SHP77 treated with DMSO at 0.1 percent for 48 hours (cell line): ENCODE measurements around the gene CARD19.

ENCODE experiments used
- DNase-seq: peaks from one replicate; lab custom pipeline; 2025; lab: John Stamatoyannopoulos, UW

The CARD19 gene

GRCh38 chr9:93064392-93065134 lies 31.5 kb upstream of the CARD19 start:
- DNase-seq, result peak; percentile 42

- no peak for DNase-seq
Observed at GRCh38 chr9:93065135-93065720, 30.8 kb upstream of the CARD19 start.

- DNase-seq, result no peak
Observed at GRCh38 chr9:93066978-93067603, 28.9 kb upstream of the CARD19 start.

- DNase-seq, result no peak
Observed at GRCh38 chr9:93068956-93069355, 27.1 kb upstream of the CARD19 start.

GRCh38 chr9:93071464-93071863 lies 24.6 kb upstream of the CARD19 start:
- no peak for DNase-seq

- DNase-seq, result no peak
Observed at GRCh38 chr9:93072383-93072795, 23.6 kb upstream of the CARD19 start.

GRCh38 chr9:93076101-93076791 lies 19.8 kb upstream of the CARD19 start:
- no peak for DNase-seq

GRCh38 chr9:93076792-93077128 lies 19.3 kb upstream of the CARD19 start:
- DNase-seq, result no peak

- no peak for DNase-seq
Observed at GRCh38 chr9:93077367-93077766, 18.6 kb upstream of the CARD19 start.

GRCh38 chr9:93077811-93078210 lies 18.2 kb upstream of the CARD19 start:
- DNase-seq, result no peak

- DNase-seq, result no peak
Observed at GRCh38 chr9:93079371-93079770, 16.6 kb upstream of the CARD19 start.

- DNase-seq, result no peak
Observed at GRCh38 chr9:93080406-93080805, 15.6 kb upstream of the CARD19 start.

- DNase-seq, result no peak
Observed at GRCh38 chr9:93081081-93081529, 14.9 kb upstream of the CARD19 start.

- DNase-seq, result no peak
Observed at GRCh38 chr9:93081931-93082330, 14.1 kb upstream of the CARD19 start.

GRCh38 chr9:93082841-93083411 lies 13.1 kb upstream of the CARD19 start:
- DNase-seq, result no peak

GRCh38 chr9:93083592-93084470 lies 12.2 kb upstream of the CARD19 start:
- DNase-seq, result no peak

- DNase-seq, result no peak
Observed at GRCh38 chr9:93084471-93084881, 11.5 kb upstream of the CARD19 start.

GRCh38 chr9:93085676-93086075 lies 10.3 kb upstream of the CARD19 start:
- no peak for DNase-seq

GRCh38 chr9:93086447-93087224 lies 9.4 kb upstream of the CARD19 start:
- DNase-seq, result no peak

- no peak for DNase-seq
Observed at GRCh38 chr9:93087971-93088655, 7.9 kb upstream of the CARD19 start.
